ENCODE measurements around the gene DPYD. TPM values are rescaled to one million over a fixed set of nuclear protein-coding genes. Genes with fewer than 3 reads are reported as not detected.

The DPYD gene
- 29.4 TPM for total RNA-seq

DNA sequence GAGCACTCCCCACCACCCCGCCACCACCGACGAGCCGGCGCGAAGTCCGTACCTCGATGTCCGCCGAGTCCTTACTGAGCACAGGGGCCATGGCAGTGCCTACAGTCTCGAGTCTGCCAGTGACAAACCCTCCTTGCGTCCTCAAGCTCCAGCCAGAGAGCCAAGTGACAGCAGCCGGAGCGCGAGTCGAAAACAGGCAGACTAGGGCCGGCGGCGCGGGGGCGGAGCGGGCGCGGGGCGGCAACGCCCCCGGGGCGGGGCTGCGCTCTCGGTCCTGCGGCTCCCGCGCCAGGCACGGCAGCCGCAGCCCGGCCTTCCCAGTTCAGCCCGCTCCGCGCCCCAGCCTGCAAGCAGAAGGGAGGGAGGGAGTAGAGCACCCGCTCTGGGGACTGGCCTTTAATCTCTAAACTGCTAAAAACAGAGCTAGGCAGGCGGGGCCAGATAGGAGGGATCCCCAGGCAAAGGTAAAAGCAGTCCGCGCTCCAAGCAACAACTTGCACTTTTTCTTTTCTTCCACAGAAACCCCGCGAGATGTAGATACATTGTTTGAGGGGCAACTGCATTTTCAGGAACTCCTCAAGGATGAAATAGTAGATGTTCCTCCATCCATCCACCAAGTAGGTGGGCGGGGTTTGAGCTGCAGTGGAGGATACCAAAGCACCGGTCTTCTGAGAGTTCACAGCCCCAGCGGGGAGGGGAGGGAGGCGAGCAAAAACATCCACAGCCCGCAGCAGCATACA lies at the start of gene DPYD:
Gene DPYD (minus strand): TSS at position 203 of the 740 bp plus-strand sequence. CDS start 112 bp downstream, at position 91.
- ATAC-seq, result peak; percentile 98

DNA sequence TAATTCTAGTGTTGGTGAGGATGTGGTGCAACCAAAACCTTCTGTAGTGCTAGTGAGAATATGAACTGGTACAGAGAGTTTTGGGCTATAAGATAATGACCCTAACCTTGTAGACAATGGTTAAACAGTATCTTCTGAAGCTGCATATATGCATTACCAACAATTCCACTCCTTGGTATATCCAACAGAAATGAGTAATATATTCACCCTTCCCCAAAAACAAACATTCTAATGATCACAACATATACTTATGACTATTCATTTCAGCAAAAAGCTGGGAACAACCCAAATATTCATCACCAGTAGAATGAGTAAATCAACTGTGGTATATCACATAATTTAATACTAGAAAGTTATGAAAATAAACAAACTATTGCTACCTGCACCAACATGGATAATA lies 39.6 kb upstream of the DPYD start:
- ATAC-seq, result no peak

DNA sequence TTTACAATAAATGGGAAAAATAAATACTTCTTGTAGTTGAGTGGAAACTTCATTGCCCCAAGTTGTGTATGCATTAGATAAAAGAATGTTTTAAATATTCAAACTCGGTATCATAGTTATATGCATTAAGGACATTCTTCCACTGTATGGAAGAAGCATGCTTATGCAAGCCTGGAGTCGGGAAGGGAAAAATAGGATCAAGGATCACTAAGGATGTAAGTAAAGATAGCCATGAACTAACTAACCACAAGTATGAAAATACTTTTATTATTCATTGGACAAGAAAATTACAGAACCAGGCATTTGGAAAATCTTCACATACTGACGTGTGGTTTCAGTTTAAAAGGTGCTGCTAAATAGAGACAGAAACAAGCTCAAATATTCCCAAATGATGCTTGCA lies 26.9 kb upstream of the DPYD start:
- no peak for ATAC-seq

DNA sequence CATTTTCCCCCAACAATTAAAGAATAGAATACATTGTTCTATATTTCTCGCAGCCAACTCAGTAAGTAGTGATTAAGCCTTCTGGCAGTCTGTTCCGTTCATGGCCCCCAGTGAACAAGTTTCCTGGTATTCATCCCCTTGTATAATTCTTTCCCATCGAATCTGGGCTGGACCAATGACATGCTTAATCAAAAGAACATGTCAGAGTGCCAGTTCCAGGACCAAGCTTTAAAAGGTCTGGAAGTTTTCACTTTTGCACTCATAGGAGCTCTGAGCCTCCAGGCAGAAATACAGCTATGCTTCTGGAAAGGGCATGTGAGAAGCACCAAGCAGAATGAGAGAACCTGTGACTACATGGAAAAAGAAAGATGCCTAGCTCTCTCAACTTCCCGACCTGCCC lies 22.5 kb upstream of the DPYD start:
- no peak for ATAC-seq

DNA sequence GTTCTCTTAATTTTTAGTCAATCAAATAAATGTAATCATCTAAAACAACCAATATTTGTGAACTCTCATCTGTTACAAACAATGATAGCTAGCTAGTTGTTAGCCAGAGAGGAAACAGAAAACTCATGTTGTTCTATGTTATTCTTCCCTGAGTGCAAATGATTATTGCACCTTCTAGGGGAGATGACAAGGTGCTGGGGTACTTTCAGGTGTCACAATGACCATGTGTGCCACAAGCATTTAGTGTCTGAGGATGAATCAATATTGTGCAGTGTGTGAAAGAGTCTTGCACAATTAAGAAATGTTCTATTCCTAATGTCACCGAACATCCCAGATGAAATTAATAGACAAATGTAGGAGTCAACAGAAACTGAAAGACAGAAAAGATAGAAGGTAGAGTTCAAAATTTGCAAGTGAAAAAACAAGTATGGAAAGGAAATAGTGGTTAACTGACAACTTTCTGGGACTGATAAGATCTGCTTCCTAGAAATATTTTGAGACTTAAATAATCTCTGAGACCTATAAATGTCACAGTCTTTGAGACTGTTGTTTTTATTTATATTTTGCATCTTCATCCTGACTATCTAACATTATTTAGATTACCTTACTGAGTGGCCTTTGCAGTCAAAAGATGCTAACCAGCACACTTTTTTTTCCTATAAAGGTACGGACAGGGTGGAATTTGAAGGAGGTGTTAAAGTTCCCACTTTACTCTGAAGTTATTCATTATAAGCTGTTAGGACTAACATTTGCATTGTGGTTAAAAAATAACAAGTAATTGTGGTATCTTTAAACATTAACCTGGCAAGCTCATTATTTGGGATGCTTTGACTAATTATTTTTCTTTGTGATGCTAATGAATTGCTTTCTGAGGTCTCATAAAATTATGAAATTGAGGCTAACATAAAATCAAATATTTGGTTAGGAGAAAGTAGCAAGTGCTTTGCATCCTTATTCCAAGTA lies 21.6 kb upstream of the DPYD start:
- no peak for ATAC-seq

DNA sequence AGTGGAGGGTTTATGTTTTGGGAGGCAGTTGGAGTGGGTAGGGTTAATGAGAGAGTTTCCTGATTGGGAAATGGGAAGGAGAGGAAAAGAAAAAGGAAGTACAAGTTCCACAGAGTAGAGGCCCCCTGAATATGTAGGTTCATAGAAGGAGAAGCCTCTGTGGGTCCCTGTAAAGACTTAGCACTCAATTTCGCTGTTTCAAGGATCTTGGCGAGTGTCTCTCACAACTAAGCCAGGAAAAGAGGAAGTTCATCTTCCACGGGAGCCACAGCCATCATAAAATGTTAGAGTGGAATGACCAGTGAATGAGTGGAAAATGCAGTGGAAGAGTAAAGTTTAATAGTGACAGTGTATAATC lies 17.4 kb upstream of the DPYD start:
- no peak for ATAC-seq

DNA sequence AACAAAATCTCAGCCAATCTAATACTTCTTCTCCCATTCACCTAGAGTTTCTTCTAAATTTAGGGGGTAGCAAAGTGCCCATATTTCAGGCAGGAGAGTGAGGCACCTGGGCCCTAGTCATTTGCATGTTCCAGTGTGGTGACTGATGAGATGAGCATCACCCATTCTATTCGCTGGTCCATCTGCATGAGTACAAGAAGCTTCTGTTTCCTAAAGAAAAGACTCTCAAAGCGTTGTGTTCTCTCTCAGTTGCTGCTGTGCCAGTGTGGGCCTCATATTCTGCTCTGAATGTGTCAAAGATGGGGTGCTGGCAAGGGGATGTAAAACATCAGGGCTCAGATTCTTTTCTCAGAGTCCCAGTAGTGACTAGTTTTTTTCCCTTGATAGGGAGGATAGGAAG lies 16.1 kb upstream of the DPYD start:
- no peak for ATAC-seq

DNA sequence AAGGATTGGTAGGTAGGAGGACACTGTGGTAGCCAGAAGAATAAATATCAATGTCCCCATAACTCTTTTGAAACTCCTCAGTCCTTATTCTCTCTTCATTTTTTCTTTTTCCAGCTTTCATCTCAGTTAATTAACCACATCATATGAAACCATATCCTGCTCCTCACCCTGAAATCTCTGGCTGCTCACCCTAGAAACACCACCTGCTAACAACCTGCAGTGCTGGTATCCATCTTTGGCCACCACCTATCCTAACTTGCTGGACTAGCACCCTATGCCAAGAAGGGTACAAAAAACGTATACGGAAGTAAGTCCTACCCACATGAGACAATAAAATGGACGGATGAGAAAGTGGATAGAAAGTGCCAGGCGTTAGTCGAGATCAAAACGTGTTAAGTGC lies 13.7 kb upstream of the DPYD start:
- ATAC-seq, result no peak

DNA sequence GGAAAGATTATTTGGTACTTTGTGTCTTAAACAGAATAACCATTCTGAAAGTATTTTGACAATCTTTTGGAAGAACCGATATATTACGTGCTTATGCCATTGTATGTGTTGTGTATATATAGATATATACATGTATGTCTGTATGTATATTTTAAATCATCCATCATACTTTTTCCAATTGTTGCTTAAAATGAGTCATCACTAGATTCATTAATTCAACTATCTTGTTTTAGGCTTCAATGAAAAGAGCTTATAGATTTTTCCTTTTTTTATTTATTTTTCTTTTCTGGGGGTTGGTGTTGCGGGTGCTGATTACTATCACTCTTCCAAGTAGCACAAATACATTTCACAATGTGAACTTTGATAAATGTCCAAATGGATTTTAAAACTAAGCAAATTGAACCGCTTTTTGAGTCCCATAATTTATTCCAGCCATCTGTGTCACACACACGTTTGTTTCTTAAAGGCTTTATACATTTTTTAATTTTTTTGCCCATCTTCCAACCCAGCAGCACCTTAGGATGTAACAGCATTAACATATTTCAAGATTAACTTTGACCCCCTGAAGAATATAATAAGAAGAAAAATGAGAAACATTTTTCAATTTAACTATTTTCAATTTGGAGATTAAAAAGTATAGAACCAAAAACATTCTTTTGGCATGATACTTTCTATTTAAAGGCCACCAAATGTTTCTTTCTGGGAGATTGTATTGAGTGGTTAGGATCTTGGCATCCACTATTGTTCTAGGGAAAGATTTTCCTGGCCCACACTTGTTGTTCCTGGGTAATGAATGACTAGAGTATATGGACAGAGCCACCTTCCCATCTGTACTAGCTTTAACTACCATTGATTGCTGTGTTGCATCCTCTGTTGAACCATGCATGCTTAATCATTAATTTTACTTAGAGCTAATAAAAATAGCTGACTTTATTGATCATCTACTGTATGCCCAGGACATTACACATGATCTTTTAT lies 9.3 kb upstream of the DPYD start:
- ATAC-seq, result no peak

DNA sequence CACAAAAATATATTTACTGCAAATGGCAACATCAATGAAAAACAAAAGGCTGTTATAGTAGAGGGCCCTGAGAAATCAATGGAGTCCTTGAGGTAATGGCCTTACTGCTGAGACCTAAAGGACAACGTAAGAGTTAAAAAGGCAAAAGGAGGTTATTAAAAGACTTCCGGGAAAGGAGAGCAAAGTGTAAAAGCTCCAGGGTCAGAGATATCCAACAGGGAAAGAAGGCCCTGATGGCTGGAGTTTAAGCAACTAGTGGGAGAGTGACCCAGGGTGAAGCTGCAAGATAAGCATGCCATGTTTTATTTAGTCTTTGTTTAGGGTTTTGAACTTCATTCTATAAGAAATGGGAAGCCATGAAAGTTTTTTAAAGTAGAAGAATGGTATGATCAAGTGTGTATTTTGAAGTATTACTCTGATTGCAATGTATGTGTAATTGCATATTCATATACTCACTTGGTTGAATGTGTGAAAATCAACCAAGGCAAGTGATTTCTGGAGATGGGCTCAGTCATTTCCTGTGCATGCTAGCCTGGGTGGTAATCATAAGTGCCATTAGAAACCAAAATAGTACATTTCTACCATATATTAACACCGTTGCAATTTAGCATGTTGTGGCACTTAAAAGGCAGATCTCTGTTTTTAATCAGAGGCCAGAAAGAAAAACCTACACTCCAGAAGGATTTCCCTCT lies 5.3 kb upstream of the DPYD start:
- no peak for ATAC-seq

DNA sequence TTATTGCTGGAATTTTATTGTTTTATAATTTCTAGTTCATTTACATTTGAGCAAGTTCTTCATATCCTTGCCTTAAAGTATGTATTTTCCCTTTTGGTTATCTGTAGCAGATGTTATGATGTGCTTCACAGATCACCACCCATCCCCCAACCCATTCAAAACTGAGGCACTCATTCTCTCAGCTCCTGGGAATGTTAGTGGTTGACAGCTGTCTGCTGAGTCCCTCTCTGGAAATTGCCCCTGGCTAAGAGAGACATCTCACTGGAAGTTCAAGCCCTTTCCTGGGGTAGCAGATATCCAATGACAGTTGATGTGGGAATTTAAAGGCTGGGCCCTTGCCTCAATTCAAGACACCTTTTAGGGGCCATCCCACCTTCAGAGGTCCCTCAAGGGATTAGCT lies 4.3 kb upstream of the DPYD start:
- no peak for ATAC-seq

DNA sequence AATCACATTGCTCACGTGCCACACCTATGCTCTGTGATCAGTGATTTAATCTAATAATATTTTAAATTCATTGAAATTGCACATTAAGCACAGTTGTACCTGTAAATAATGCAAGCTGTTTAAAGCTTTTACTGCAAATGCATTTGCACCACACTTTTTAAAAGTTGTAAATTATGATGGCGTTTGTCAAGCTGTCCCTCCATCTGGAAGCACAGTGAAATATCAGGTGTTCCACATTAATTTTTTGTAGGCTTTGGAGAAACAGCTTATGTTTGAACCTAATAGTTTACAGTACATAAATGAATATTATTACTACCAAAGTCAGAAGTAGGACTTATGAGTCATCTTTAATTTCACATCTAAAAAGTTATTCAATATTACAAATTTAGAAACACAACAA lies 3.0 kb upstream of the DPYD start:
- no peak for ATAC-seq

DNA sequence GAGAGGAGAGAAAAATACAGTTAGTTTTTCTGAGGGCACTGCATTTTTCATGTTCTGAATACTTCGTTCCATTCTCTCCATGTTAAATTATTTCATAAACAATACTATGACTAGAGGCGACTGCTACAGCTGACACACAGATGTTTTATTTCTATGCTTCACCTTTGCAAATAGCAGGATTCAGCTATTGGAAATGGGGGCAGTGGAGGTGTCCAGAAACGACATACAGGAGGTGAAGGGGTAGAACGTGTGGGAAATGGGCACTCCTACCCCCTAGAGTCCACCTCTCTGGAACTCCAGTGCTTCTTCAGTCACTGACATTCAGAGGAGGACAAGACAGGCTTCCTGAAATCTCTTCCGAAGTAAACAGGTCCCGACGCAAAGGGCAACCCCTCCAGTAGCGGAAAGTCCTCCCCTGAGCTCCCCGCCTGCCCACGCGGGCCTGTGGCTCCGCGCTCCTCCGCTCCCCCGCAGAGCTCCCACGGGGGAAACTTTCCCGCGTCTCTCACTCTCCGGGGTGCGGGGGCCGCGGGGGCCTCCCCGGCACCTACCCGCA lies 480 bp downstream of the DPYD start:
- peak; percentile 52 for ATAC-seq

DNA sequence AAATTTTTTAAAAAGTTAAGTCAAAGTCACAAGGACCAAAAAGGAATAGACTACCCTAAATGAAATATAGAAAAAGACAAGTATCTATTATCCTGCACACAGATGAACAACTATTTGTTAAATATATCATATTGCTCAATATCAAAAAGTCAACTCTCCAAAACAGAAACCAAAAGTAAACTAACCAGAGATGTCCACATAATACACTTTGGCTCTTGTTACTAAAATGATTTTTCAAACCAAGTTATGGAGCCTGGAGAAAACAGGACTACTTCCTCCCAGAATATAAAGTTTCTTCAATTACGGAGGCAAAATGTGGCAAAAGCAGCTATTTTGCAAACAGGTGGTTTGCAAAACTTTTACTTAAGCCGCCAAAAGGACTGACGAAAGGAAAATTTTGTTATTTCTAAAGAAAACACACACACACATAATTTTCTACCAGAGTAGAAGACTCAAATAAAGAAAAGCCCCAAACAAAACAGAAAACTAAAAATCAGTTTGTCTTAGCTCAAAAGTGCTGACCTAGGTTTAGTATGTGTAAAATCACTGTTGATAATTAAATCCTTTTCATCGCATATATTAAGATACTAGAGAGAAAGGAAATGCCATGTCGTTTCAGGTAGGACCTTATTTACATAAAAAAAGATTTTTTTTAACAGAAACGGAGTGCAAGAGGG lies 1.1 kb downstream of the DPYD start:
- ATAC-seq, result no peak

DNA sequence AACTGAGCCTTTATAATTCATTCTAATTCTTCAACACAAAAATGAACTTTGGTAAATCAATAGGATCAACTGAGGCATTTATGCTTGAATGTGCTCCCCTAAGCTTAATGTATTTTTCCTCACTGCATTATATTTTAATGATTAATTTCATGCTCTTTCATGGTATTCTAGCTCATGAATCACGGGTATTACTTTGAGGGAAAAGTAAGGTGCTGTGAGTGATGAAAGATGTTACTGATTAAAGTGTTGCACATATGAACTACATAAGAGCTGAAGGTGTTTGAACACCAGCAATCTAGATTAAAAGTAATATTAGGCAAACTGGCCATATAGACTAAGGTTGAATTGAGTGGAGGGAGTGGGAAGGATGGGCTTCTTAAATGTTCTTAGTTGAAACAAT lies 1.9 kb downstream of the DPYD start:
- no peak for ATAC-seq

DNA sequence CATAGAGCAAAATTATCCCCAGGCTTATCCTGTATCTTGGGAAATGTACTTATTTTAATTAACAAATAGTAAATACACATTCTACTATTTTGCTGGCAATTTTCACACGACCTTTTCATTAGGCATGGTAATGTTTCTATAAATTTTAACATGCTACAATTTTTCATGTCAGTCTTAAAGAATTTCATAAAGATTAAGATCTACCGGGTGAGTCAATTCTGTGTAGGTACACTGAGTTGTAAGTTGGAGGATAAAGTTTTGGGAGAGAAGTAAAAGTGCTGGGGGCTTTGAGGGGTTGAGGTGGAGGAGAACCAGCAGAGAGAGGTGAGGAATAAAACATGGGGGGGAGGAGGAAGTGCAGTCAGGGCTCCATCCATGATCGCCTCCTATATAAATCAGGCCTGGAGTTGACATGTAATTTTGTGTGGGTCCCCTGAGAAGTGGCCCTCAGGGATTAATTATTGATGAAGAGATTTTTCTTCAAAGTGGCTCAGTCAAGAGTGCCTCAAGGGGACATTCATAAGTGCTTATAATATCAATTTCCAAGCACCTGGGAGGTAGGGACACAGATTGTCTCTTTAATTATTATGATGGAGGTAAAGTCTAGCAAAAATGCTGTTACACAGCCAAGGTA lies 7.2 kb downstream of the DPYD start:
- ATAC-seq, result no peak

DNA sequence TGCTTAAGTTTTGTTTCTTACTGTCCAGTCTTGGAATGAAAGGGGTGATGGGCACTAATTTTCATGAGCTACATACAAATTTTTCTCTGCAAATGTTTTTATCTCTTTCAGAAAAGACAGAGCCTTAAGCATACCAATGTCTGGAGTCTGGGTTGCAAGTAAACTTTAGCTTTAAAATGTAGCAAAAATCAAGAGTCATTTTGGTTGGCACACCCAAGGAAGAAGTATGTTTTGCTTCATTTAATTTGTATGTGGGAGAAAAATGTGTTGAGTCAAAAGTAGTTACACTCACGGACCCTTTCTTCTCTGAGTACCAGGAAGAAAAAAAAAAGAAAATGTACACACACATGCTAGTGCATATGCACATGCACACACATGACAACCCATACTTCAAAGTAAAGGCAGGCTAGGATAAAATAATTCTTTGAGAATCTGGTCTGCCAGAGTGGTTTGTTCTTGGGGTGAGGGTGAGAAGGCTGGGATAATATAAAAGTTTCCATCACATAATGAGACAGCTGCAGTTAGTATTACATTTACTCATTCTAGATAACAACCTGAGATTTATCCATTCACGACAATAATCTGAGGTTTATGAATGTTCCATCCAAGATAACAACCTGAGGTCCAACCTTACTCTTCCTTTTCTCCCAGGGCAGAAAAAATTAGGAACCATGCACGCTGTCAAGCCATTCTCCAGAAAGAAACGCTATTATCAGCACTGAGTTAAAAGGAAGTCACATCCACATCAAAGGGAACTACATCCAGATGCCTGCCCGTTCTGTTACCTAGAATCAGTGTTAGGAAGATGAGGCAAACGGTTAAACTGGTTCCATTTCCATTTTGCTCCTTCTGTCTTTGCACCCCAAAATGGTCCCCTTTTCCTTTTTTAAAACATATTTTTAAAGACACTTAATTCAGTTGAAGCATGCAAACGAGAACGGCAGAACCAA lies 9.3 kb downstream of the DPYD start:
- ATAC-seq, result no peak

DNA sequence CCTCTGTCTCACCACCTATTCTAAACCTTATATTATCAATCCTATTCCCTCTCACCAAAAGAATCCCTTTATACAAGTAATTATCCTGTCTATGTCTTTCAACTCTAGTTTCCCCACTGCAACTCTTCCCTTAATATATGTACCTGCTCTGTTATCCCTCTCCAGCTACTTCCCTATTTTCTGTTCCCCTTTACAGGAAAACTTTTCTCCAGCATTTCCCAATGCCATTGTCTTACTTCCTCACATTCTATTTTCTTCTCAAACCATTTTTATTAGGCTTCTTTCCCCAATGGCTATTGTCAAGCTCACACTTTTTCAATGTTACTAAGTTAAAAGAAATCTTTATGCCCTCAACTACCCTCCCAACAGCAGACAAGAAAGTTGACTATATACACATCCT lies 11.6 kb downstream of the DPYD start:
- ATAC-seq, result no peak

DNA sequence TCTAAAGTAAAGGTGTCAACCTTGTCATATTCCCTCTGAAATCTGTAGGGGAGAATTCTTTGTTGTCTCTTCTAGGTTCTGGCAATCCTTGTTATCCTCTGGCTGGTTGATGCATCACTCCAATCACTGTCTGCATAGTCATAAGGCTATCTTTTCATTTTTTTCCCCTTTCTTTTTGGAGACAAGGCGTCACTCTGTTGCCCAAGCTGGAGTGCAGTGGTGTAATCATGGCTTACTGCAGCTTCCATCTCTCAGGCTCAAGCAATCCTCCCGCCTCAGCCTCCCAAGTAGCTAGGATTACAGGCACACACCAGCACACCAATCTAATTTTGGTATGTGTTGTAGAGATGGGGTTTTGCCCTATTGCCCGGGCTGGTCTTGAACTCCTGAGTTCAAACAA lies 12.9 kb downstream of the DPYD start:
- ATAC-seq, result no peak
